Keratinocyte (primary cell): ENCODE results near the gene PDX1. TPM values are rescaled to one million over a fixed set of nuclear protein-coding genes. Genes with fewer than 3 reads are reported as not detected.

Experiments used
- DNase-seq: peaks from one replicate; pipeline ENCODE4 v3.0.0-alpha.2; 2011; ENCODE audit warnings: low read depth, missing footprints, low spot score
- FAIRE-seq: peaks from 2 replicates; lab custom pipeline; 2011; peaks lifted over from hg19 to GRCh38; lab: Jason Lieb, UNC
- H2AFZ ChIP-seq: 2 replicates; pipeline ENCODE4 v1.6.0; 2012; ENCODE audit warnings: low read length, control low read depth, inconsistent platforms; ENCODE audit not compliant: control insufficient read depth
- H3K27ac ChIP-seq: 2 replicates; pipeline ENCODE4 v1.5.1; 2011; ENCODE audit warnings: low read length; ENCODE audit not compliant: control insufficient read depth, insufficient read depth
- H3K27me3 ChIP-seq: 3 replicates; pipeline ENCODE4 v1.6.0; 2011; ENCODE audit warnings: low read length; ENCODE audit not compliant: control insufficient read depth, insufficient read depth; ENCODE audit errors: extremely low read depth
- H3K36me3 ChIP-seq, 2 experiments: 2 replicates in 1 of 2; 3 replicates in 1 of 2; pipeline ENCODE4 v1.5.1; 2011; ENCODE audit warnings: low read length in 2 of 2, mild to moderate bottlenecking in 1 of 2; ENCODE audit not compliant: control insufficient read depth in 2 of 2, insufficient read depth in 2 of 2; ENCODE audit errors: extremely low read depth in 1 of 2
- H3K4me1 ChIP-seq: 3 replicates; pipeline ENCODE4 v1.5.1; 2011; ENCODE audit warnings: low read length; ENCODE audit not compliant: control insufficient read depth, insufficient read depth; ENCODE audit errors: extremely low read depth
- H3K4me2 ChIP-seq: 3 replicates; pipeline ENCODE4 v1.6.0; 2011; ENCODE audit warnings: low read depth, low read length; ENCODE audit not compliant: control insufficient read depth, insufficient read depth; ENCODE audit errors: extremely low read depth
- H3K4me3 ChIP-seq, 3 experiments: fragments of 200-600 bp in 1 of 3; sonication (generic) in 1 of 3; 2 replicates in 2 of 3; 3 replicates in 1 of 3; pipeline ENCODE4 v1.5.1; 2011 to 2016; ENCODE audit warnings: low read length in 3 of 3, mild to moderate bottlenecking in 3 of 3, control low read depth in 2 of 3, inconsistent platforms in 1 of 3, low read depth in 1 of 3, mixed read lengths in 1 of 3, mixed run types in 1 of 3, moderate library complexity in 1 of 3; ENCODE audit not compliant: control insufficient read depth in 2 of 3, insufficient read depth in 2 of 3; ENCODE audit errors: extremely low read depth in 1 of 3
- H3K79me2 ChIP-seq: 2 replicates; pipeline ENCODE4 v1.6.0; 2012; ENCODE audit warnings: low read length; ENCODE audit not compliant: control insufficient read depth, insufficient read depth
- H3K9ac ChIP-seq: 3 replicates; pipeline ENCODE4 v1.6.0; 2011; ENCODE audit warnings: low read length; ENCODE audit not compliant: control insufficient read depth, insufficient read depth; ENCODE audit errors: extremely low read depth
- H3K9me1 ChIP-seq: 3 replicates; pipeline ENCODE4 v1.6.0; 2011; ENCODE audit warnings: low read length; ENCODE audit not compliant: control insufficient read depth, insufficient read depth; ENCODE audit errors: extremely low read depth
- H3K9me3 ChIP-seq: 2 replicates; pipeline ENCODE4 v1.5.1; 2012; ENCODE audit warnings: low read depth, low read length; ENCODE audit not compliant: control insufficient read depth
- H4K20me1 ChIP-seq: 3 replicates; pipeline ENCODE4 v1.6.0; 2011; ENCODE audit warnings: low read length; ENCODE audit not compliant: control insufficient read depth, insufficient read depth; ENCODE audit errors: extremely low read depth
- CTCF ChIP-seq, 3 experiments: IDR thresholded peaks in 1 of 3; conservative IDR thresholded peaks in 1 of 3; optimal IDR thresholded peaks in 1 of 3; 2 replicates in 2 of 3; 3 replicates in 1 of 3; pipeline versions ENCODE3 to v1.5.1; 2011; ENCODE audit warnings: low read length in 3 of 3, mild to moderate bottlenecking in 3 of 3, moderate library complexity in 2 of 3, control low read depth in 1 of 3, inconsistent platforms in 1 of 3; ENCODE audit not compliant: insufficient read depth in 2 of 3; ENCODE audit errors: extremely low read depth in 1 of 3
- EZH2 ChIP-seq: IDR thresholded peaks from one replicate; pipeline ENCODE4 v1.6.1; 2012; ENCODE audit warnings: inconsistent platforms, mild to moderate bottlenecking, low read length, moderate library complexity
- dilution Hi-C: fragments of 300-500 bp; cut with MboI; formaldehyde crosslinking; loops from one replicate; pipeline ENCODE4 v1.7.0; 2020; ENCODE audit warnings: low sequenced_read_pairs; ENCODE audit not compliant: extremely low pct_ligation_motif_present
- polyA plus RNA-seq, 5 experiments: library from polyadenylated mRNA; depleted of rRNA in 3 of 5; stranded (reverse) in 3 of 5; stranded (forward) in 1 of 5; unstranded in 1 of 5; fragments of >200 nt; gene quantifications; 1 replicate in 1 of 5; 2 replicates in 3 of 5; 3 replicates in 1 of 5; pipeline versions ENCODE4 v1.2.1 to v1.2.3, GENCODE V29; 2011 to 2012; ENCODE audit warnings: missing spikeins in 2 of 5, low read depth in 1 of 5, low replicate concordance in 1 of 5

The PDX1 gene
- polyA plus RNA-seq, 1 donor (not counting 4 experiments of a cell fraction or from before 2014, with no cell fraction given), result not detected

DNA sequence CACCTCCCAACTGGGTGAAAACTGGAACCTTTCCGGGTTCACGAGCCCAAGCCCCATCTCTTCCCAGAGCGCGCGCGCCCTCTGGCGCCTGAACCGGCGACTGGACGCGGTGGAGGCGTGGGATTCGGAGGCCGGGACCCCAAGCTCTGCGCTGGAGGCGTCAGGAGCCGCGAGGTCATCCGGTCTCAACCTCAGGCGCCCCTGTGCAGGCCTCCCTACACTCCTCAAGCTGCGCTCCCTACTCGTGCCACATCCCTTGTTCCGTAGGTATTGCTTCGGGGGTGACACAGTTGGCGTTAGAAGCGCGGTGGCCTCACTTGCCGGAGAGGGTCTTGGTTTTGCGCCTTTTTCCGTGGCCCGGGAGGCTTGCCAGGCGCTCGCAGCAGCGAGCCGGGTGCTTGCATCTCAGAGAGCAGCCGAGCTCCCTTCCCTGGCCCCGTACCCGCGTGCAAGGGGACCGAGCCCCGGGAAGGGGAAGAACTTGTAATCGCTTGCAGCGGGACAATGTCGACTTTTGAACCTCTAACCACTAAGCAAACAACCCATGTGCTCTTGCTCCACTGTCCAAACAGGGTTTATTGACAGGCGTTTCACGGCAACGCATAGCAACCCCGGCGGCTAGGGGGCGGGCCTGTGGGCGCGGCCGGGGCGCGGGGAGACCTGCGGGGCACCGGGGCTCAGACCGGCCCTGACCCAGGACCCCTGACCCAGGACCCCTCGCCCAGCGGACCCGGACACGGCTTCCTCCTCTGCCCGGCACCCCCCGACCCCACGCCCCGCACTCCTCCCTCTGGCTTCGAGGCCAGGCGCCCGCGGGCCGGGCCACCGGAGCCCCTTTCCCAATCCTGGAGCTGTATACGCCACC, 40.8 kb downstream of the PDX1 start:
- Histone ChIP-seq H3K9me1 (no peaks in the 10 kb centered on the region), H3K4me1 (peaks cover 3% of the 10 kb centered on the region), H3K4me3 (peak overlapping the region; percentile 21 to 55 (median 39)), H3K79me2 (no peaks in the 10 kb centered on the region), H2AFZ (no peak overlapping the region), H3K4me2 (peak overlapping the region; percentile 73), H3K27me3 (peaks cover 58% of the 10 kb centered on the region), H4K20me1 (no peaks in the 10 kb centered on the region), H3K9me3 (no peaks in the 10 kb centered on the region), H3K9ac (no peak overlapping the region), H3K27ac (no peak overlapping the region), H3K36me3 (no peaks in the 10 kb centered on the region)
- no peak for DNase-seq
- dilution Hi-C loops, result loop anchor here (25.0 kb wide), 1 partner anchor 123 kb away; no protein-coding TSS in a partner anchor
- no peak for FAIRE-seq
- TF ChIP-seq EZH2, result peak; percentile 75
- TF ChIP-seq CTCF (optimal IDR thresholded peaks at IDR 0.05 in 1 of 3, IDR thresholded peaks at IDR 0.05 in 1 of 3, conservative IDR thresholded peaks at IDR 0.05 in 1 of 3; ENCODE audit: extremely low read depth in 1 of 3, insufficient read depth in 2 of 3, low read length in 3 of 3), result peak in 2 of 3 experiments; percentile 50 to 70

DNA sequence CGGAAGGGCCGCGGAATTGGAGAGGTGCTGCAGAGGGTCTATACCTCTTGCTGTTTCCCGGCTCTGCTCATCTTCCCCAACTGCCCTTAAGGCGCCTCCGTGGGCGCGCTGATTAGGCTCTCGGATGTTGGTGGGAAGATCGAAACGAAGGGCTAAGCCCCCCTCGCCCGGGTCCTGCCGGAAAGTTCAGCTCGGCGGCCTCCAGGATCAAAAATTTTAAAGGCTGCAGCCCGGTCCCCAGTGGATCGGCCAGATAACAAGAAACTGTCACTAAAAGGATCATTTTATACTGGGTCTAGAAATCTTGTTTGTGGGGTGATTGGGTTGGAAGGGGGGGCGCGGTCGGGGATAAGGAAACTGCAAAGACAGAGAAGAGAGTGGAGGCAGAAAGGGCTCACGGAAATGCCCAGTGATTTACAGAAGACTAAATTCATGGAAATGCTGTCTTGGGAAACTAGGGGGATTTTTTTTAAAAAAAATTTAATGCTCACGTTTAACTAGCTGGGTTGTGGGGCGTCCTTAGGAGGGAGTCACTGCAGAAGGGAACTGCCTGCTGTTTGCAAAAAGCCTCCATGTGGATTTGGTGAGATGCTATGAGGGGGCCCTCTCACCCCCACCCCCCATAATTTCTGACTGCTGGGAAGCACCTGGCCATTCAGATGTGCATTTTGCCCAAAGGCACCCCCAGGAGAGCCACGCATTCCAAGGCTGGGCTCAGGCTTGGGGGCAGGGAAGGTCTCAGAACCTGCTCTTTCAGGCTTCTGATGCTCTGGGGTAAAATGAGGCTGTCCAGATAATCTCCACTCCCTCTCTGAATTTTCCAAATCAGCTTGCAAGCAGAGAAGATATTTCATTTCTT, 41.7 kb downstream of the PDX1 start:
- FAIRE-seq (no peak), DNase-seq (no peak)
- H3K79me2 ChIP-seq, result no peaks in the 10 kb centered on the region
- H3K4me2 ChIP-seq, result peak overlapping the region; percentile 73
- H3K27ac ChIP-seq, result no peak overlapping the region
- H2AFZ ChIP-seq, result no peak overlapping the region
- H3K9ac ChIP-seq, result no peak overlapping the region
- H4K20me1 ChIP-seq, result no peaks in the 10 kb centered on the region
- no peaks in the 10 kb centered on the region for H3K36me3 ChIP-seq
- no peak for TF ChIP-seq CTCF (optimal IDR thresholded peaks at IDR 0.05 in 1 of 3, IDR thresholded peaks at IDR 0.05 in 1 of 3, conservative IDR thresholded peaks at IDR 0.05 in 1 of 3; ENCODE audit: extremely low read depth in 1 of 3, insufficient read depth in 2 of 3, low read length in 3 of 3)
- TF ChIP-seq EZH2, result peak; percentile 39
- dilution Hi-C loops, result loop anchor here (25.0 kb wide), 1 partner anchor 124 kb away; no protein-coding TSS in a partner anchor
- peaks cover 64% of the 10 kb centered on the region for H3K27me3 ChIP-seq
- no peaks in the 10 kb centered on the region for H3K9me3 ChIP-seq
- H3K4me3 ChIP-seq, result no peak overlapping the region
- H3K4me1 ChIP-seq, result peaks cover 3% of the 10 kb centered on the region
- no peaks in the 10 kb centered on the region for H3K9me1 ChIP-seq
